HG03039 (cell line): ENCODE measurements around the gene RTP5.
"Not testable (repeated sequence)": the region's sequence is repeated elsewhere in the genome, so short reads cannot be mapped to it uniquely, and the experiment has no call there.

Experiments
- ATAC-seq: cut with Tn5 transposase; IDR thresholded peaks from one replicate; pipeline ENCODE4 v1.9.1; 2021; ENCODE audit warnings: mild to moderate bottlenecking, moderate library complexity; ENCODE audit not compliant: unreplicated experiment

Gene RTP5

DNA sequence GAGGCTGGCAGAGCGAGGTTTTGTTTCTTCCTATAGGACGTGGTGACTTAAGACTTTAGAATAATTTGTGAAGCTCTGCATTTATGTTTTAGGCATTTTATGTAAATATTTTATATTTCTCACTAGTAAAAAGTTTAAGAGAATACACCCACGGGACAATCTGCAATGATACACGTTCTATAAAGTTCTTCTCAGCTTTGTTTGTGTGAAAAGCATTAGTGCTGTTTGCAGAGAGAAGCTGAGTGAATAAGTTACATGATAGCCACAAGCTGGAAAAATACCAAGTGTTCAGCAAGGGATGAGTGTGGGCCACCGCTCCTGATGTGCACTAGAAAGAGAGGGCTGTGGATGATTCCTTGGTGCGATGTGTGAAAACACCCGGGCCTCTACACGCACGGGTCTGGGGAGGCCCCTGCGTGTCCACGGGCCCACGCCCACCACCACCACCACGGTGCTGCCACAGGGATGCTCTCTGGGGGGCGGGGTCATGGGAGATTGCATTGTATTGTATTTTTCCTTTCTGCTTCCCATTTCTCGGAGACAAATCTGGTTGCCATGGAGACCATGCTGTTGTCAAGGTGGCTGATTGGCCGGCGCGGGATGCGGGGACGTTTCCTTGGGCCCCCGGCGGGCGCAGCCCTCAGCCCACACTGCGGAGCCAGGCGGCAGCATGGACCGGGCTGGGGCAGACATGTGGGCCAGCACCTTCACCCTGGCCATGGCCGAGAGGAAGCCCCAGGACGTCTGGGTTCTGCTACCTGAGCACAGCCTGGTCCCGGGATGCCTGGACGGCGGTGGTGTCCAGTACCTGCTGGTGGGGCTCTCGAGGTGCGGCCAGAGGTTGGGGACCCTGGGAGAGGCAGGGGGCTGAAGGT is at the start of gene RTP5:
TSS of gene RTP5 (plus strand) at position 643 of the 875 bp plus-strand sequence. CDS start at position 671, 28 bp downstream.
- ATAC-seq = no peak

DNA sequence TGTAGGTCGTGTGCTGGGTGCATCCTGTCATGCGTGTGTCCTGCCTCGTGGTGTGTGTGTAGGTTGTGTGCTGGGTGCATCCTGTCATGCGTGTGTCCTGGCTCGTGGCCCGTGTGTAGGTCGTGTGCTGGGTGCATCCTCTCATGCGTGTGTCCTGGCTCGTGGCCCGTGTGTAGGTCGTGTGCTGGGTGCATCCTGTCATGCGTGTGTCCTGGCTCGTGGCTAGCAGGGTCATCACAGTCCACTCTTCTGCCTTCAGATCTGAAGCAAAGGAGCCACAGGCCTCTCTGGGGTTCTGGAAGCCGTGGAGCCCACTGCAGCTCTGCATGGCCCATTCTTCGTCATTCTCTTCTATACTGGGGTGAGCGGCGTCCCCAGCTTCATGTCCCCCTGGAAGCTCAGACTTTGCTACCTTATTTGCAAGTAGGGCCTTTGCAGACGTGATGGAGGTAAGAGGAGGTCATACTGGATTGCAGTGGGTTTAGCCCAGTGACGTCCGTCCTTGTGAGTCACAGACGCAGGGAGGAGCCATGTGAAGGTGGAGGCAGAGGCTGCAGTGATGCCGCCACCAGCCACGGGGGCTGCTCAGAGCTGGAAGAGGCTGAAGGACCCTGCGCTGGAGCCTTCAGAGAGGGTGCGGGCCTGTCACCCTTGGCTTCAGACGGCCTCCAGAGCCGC is 49.4 kb upstream of the RTP5 start:
- not testable (repeated sequence) for ATAC-seq

DNA sequence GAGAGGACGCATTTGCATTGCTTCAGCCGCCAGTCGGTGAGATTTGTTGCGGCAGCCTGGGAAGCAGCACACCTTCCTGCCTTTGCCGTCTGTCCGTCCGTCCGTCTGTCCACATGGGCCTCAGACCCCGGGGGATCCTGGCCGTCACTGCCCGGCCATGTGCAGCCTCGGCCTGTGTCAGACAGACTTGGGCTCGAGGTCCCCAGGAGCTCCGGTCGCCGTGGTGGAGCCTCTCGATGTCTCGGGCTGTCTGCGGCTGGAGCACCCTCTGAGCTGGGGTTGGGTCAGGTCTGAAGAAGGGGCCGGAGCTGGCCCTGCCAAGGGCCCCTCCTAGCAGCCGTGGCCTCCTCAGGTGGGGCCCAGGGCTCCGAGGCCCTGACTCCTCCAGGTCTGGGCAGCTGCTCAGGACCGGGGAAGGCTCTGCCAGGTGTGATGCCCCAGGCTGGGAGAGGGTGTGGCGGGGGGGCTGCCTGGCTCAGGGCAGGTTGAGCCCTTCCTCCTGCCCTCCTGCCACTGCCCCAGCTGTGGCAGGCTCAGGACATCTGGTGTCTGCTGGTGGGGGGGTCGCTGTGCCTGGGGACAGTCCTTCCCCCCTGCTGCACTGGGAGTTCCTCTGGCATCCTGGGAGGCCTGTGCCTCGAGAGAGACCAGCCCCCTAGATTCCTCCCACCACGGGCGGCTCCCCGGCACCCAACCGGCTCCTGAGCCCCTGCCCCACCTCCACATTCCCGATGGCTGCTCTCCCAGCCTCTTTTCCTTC is 48.7 kb upstream of the RTP5 start:
- no peak for ATAC-seq

DNA sequence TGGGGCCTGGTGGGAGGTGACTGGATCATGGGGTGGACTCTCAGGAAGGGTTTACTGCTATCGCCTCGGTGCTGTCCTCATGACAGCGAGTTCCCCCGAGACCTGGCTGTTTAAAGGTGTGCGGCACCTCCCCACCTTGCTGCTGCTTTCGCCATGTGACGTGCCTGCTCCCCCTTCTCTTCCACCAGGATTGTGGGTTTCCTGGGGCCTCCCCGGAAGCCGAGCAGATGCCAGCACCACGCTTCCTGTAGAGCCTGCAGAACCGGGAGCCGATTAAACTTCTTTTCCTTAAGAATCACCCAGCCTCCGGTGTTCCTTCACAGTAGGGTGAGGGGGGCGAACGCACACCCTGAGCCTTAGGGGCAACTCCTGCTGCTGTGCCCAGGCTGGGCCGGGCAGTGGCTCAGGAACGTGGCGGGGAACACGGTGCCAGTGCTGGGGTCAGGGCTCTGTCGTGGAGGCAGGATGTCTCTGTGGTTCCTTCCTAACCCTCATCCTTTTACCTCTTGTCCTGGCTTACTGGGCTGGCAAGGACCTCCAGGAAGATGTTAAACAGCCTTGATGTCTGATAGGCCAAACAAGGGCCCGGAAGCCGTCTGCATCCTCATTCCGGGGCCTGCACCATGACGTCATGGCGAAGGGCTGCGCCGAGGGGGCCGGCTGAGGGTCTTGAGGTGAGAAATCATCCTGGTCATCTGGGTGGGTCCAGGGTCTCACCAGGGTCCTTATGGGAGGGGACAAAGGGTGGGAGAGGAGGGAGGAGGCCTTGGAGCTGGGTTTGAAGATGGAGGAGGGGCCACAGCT is 47.9 kb upstream of the RTP5 start:
- no peak for ATAC-seq

DNA sequence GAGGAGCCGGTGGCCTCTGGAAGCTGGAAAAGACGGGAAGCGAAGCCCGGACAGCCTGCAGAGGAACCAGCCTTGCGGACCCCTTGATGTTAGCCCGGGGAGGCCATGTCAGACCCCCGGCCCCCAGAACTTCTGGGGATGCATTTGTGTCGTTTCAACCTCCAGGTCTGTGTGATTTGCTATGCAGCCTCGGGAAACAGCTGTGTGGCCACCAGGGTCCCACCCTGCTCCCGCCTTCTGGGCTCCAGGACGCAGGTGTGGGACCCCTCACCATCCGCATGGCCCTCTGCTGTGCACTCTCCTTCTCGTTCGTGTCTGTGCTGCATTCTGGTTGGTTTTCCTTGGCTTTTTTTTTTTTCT is 47.3 kb upstream of the RTP5 start:
- ATAC-seq = no peak

DNA sequence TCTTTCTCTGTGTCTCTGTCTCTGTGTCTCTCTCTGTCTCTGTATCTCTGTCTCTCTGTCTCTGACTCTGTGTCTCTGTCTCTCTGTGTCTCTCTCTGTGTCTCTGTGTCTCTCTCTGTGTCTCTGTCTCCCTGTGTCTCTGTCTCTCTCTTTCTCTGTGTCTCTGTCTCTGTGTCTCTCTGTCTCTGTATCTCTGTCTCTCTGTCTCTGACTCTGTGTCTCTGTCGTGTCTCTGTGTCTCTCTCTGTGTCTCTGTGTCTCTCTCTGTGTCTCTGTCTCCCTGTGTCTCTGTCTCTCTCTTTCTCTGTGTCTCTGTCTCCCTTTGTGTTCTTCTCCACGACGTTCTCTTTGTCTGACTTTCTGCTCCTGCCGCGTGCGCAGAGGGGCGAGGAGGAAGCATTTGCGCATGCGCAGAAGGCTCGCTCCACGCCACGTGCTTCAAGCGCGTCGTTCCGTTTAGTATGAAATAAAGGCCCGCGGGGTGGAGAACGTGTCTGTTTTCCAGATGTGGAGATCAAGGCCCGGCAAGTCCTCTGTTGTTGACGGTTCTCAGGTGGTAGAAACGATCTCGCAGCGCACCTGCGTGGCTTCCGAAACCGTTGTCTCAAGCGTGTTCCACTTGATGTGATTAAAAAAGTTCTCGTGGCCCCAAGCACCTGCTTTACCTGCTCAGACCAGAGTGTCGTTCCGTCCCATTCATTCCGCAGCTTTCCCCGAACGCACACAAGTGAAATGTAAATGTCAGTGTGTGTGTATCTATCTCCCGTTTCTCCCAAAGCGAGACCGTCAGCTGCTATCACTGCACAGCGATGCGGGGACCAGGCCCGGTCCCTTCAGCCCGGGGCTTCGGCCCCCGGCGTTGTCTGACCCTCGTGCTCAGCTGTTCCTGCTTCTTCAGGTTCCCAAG is 45.7 kb upstream of the RTP5 start:
- ATAC-seq = not testable (repeated sequence)

DNA sequence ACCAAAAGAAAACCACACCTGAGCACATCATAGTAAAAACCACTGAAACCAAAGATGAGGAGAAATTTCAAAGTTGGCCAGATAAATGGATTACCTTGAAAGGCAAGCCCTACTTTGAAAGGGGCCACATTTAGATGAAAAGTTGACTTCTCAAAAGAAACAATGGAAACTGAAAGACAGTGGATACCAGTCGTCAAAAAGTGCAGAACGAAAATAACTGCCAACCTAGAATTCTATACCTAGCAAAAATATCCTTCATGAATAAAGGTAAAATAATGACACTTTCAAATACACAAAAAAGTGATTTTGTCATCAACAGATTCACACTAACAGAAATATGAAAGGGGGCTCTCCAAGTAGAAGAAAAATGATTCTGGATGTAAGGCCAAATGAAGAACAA is 42.1 kb upstream of the RTP5 start:
- ATAC-seq = no peak

DNA sequence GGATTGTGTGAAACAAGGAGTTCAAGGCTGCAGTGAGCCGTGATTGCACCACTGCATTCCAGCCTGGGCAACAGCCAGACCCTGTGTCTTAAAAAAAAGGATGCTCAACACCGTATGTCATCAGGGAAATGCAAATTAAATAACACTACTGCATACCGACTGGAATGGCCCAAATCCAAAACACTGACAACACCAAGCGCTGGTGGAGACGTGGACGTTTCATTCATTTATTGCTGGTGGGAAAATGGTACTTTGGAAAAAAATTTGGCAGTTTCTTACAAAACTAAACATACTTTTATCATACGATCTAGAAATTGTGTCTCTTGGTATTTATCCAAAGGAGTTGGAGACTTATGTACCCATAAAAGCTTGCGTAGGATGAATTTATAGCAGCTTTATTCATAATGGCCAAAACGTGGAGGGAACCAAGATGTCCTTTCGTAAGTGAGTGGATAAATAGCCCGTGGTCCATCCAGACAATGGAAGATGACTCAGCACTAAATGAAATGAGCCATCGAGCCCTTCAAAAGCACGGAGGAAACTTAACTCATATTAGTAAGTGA is 36.3 kb upstream of the RTP5 start:
- ATAC-seq = no peak

DNA sequence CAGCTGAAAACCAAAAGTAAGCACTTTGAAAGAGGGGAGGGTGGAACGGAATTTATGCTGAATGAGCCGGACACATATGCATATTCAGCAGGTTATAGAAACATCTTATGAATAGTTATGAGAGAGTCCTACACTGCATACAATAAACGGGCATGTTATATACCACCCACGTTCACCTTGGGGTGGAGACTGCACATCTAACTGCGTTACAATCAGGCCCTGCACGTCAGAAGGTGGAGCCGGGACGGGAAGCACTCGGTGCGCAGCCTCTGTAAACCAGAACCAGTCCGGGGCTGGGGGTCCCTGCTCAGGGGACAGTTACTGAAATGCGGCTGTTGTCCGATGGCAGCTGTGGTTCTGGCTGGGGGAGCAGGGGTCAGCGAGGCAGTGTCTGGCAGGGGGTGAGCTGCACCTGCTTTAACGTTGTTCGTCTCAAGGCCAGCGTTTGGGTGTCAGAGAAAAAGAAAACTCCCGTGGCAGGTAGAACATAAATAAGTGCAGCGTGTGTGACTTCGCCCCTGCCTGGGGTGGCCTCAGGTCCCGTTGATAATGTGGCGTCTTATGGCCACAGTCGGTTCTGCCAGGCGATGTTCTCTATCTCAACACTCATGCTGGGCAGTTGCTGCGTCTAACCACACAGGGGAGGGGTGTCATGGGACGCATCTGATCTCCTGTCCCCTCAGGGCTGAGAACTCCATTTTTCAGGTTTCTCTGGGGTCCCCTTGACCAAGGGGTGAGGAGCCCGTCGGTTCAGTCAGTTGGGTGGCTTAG is 35.6 kb upstream of the RTP5 start:
- ATAC-seq = not testable (repeated sequence)

DNA sequence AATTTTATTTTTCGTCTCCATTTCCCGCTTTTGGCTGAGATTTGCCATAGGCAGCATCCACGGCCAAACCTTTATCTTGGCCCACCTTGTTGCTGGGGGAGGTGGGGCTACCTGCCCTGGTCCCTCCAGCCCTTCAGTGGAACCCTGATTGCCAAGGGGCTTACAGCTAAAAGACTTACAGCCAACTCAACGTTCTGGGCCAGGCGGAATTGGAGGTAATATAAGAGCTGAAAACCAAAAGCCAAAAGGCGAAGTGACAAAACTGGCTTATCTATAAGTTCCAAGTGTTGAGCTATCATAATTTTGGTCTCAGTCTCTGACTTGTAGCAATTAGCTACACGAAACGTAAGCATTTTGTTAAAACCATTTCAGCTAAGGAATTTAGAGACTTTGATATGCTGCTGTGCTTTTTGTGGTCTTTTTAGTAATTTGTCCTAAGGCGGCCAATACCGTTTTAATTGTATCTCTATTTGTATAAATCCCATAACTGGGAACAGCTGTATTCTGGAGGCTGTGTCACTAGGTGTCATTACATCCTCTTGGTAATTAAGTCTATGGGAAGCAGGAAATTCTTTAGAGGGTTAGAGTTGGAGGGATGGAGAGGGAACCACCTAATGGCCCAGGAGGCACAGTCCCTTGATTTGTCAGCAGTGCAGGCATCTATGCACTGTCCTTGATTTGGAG is 34.9 kb upstream of the RTP5 start:
- ATAC-seq = no peak

DNA sequence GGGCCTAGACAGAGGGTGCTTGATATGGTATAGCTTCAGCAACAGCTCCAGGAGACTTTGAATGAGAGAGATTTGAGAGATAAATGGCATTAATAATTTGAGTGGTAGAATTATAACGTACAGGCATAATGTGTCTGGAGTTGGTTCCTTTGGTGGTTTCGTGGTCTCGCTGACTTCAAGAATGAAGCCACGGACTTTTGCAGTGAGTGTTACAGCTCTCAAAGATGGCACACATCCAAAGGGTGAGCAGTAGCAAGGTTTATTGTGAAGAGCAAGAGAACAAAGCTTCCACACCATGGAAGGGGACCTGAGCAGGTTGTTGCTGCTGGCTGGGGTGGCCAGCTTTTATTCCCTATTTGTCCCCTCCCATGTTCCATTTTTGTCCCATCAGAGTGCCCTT is 33.9 kb upstream of the RTP5 start:
- no peak for ATAC-seq

DNA sequence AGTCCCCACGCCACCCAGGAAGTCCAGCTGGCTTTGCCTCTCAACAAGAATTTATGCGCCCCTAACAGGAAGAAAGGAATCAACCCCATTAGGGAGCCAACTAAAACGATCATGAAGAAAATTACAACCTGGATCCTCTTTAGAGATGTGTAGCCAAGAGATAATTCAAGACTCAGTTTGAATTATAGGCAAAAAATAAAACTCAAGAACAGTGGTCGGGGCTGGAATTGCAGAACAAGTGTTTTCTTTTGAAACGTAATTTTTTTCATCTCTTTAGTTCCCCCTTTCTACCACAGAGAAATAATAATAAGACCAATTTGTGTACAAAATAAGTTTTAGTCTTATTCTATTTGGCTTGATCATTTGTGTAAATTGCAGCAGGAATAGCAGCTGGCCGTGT is 33.2 kb upstream of the RTP5 start:
- ATAC-seq = no peak

DNA sequence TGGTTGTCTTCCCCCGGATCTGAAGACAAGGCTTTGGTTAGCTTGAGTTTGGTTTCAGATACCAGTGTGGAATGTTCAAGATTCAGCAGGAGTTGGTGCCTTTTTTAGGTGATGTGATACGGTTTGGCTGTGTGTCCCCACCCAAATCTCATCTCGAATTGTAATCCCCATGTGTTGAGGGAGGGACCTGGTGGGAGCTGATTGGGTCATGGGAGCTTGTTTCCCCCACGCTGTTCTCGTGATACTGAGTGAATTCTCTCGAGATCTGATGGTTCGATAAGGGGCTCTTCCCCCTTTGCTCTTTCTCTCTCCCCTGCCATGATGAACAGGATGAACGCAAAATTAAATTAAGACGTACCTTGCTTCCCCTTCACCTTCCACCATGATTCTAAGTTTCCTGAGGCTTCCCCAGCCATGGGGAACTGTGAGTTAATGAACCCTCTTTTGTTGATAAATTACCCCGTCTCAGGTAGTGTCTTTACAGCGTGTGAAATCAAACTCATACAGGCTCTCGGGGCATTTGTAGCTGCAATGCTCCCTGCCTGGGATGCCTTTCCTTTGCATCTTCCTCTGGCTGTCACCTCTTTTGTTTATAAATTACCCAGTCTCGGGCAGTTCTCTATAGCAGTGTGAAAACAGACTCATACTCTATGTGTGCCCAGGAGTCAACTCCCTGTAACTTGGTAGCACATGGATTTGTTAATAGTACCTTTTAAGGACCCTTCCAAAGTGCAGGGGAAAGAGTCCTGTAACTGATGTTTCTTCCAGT is 32.1 kb upstream of the RTP5 start:
- no peak for ATAC-seq

DNA sequence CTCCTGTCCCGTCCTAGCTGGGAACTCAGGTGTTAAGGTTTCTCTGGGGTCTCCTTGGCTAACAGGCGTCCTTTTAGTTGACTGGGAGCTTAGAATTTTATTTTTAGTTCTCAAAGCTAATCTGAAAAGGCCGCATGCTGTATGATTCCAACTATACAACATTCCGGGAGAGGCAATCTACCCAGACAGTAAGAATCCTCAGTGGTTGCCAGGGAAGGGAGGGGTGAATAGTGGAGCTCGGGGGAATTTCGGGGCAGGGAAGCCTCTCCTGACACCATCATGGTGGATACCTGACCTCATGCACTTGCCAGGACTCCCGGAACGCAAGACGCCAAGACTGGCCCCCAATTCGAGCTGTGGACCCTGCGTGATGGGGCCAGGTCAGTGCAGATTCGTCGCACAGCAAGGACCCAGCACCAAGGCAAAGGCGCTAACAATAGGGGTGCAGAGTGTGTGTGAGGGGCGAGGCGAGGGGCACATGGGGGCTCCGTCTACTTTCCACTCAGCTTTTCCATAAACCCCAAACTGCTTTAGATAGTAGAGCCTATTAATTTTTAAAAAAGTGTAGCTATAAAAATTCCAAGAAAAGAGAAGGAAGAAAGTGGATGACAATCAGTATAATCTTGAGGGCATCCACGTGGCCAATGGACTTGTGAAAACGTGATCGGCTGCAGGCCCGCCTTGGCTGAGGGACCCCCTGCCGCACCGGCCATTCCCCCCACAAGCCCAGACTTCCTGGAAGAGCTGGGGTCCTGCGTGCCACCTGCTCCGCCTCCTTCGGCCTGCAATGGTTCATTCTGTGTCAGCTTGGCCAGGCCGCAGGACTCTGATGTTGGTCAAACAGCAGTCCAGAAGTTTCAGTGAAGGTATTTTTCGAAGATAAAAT is 28.1 kb upstream of the RTP5 start:
- ATAC-seq = no peak

DNA sequence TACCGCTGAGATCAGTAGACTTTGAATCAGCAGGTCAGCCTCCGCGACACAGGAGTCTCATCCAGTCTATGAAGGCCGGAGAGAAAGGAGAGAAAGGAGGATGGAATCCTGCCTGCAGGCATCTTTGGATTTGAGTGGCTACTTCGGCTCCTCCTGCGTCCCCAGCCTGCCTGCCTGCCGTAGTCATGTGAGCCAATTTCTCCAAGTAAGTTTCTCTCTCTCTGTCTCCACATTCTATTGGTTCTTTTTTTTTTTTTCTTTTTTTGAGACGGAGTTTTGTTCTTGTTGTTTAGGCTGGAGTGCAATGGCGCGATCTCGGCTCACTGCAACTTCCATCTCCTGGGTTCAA is 27.5 kb upstream of the RTP5 start:
- no peak for ATAC-seq

DNA sequence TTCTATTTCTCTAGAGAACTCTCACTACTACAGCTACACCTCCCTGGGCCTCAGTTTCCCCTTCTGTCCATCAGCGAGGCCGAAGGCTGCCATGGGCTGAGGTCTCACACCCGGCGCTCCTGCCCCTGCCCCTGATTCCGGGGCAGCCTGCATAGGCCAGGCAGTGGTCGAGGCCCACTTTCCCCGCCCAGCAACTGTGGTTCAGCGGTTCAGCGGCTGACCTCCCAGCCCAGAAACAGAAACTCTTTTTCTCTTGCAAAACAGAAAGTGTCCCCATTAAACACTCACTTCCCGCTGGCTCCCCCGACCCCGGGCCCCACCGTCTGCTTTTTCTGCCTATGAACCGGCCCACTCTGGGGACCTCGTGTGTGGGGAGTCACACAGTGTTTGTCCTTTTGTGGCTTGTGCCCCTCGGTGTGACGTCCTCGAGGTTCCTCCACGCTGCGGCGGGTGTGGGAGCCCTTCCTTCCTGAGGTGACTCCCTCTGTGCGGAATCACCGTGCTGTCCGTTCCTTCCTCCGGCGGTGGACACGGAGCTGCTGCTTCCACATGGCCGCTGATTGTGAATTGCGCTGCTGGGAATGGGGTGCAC is 26.8 kb upstream of the RTP5 start:
- no peak for ATAC-seq
